SIG-M5 treated with dmso at 0.1 percent for 504 hours (cell line): ENCODE data around the gene MACROD2.
"Not testable (repeated sequence)": the region's sequence is repeated elsewhere in the genome, so short reads cannot be mapped to it uniquely, and the experiment has no call there.

Experiments used
- DNase-seq: peaks from one replicate; lab custom pipeline; 2025; ENCODE audit not compliant: unreplicated experiment; lab: John Stamatoyannopoulos, UW

MACROD2 gene

DNA sequence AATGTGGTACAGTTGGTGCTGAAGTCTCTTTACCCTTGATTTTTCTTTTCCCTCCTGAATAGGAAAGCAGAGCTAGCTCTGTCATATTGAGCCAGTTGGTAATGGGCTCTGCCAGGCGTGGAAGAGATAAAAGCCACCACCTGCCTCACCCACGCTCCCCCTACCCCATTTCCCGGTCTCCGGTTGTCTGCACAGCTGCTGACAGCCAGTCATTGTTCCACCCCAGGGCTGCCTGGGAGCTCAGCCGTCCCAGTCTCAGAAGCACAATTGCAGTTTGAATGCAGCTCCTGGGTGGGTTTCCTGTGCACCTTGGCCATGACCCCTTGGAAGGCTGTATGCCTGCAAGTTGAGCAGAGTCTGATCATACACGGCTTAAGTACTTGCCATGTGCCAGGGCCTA is 1017.2 kb downstream of the MACROD2 start:
- no peak for DNase-seq

DNA sequence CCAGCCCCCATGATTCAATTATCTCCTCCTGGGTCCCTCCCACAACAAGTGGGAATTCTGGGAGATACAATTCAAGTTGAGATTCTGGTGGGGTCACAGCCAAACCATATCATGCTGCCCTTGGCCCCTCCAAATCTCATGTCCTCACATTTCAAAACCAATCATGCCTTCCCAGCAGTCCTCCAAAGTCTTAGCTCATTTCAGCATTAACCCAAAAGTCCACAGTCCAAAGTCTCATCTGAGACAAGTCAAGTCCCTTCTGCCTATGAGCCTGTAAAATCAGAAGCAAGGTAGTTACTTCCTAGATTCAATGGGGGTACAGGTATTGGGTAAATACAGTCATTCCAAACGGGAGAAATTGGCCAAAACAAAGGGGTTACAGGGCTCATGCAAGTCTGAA is 1021.6 kb downstream of the MACROD2 start:
- DNase-seq, result not testable (repeated sequence)

DNA sequence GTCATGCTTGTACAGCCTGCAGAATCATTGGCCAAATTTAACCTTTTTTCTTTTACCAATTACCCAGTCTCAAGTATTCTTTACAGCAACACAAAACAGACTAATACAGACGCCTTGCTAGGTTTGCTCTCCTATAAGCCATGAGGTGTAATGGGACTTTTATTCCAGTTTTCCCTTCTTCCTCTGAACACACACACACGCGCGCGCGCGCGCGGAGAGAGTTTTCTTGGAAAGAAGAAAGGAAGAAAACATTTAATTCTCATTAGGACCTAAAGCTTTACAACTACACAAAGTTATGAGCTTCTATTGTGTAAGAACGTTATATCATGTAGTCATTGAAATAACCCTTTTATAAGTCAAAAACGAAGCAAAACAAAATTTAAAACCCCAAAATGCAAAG is 1023.6 kb downstream of the MACROD2 start:
- DNase-seq, result no peak

DNA sequence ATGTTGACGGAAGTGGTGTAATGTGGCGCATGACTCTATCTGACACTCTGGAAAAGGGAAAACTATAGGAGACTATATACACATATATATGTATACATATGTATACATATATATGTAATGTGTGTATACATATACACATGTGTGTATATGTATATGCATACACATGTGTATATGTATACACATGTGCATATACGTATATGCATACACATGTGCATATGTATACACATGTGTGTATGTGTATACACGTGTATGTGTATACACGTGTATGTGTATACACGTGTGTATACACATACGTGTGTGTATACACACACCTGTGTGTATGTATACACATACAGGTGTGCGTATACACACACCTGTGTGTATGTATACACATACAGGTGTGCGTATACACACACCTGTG is 1025.5 kb downstream of the MACROD2 start:
- DNase-seq, result no peak

DNA sequence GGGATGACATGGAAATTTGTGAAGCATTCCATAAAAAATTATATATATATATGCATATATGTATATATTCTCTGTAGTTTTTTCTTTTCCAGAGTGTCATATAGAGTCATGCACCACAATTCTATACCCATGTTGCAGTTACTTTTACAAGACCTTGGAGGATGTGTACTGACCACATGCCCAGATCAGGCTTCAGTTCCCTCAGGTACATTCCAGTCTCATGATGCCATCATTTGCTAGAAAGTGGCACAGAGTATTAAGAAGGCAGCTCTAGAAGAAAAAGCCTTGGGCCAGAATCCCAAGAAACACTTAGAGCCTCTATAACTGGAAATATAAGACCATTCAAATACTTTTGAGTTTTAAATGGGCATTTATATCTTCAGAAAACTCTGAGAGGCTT is 1027.6 kb downstream of the MACROD2 start:
- no peak for DNase-seq

DNA sequence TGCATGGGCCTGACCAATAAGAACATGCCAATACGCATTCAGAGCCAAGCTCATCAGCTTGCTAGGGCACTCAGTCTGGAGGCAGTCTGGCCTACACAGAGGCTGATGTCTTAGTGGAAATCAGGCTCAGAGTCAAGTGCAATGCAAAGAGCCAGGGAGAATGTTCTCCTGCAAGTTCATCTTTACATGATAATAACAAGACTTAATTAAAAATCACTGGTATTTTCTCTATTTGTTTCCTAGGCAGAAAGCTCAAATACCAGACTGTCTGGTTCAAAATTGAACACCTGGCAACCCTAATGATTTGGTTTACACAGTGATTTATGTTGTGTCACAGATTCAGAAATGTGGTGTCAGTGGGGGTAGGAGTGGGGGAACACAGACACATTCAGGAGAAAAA is 1031.4 kb downstream of the MACROD2 start:
- no peak for DNase-seq

DNA sequence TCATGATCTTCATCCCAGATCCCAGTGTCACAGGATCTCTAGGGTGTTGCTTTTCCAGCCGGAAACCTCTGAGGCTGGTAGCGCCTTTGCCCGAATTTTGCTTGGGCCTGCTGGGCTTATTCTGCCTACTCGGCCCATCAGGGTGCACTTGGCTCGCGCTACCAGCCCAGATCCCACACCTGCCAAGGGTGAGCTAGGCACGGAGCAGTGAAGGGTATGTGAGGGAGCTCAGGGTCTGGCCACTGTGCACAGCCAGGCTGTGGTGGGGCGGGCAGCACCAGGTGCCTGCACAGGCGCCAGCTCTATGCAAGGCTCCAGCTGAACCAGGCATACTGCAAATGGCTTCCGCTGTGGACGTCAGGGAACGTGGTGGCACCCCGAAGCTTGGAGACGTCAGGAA is 1035.5 kb downstream of the MACROD2 start:
- no peak for DNase-seq

DNA sequence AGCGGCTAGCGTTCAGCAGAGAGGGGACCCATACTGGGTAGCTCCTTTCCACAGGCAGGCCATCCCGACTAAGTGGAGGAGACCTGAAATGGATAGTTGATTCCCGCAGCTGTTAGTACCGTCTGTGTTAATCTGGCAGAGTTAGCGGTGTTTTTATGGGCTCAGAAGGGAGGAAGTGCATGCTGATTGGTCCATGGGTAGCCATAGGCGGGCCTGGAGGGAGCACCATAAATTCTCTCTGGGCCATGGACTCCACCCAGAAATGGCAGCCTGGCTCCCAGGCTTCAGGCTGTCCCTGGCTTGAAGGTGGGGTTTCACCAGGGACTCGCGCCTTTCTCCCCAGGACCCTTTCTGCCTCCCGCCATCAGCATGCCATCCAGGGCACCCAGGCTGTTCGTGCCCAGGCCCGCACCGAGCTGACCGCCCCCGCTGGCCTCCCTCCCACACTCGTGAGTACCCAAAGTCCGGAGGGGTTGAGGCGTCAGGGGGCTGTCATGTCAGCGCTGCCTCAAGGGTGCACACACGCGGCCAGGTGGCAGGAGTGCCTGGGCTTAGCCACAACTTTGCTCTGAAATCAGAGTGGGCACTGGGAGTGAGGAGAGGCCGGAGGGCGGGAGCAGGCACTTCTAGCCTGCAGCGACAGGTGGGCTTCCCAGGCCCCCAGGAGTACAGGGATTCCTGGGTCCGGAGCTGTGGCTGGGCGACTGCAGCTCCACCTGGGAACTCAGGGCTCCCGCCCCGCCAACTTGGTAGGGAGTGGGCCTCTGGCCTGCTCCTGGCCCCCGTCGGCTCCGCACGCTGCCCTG is 1036.4 kb downstream of the MACROD2 start:
- no peak for DNase-seq

DNA sequence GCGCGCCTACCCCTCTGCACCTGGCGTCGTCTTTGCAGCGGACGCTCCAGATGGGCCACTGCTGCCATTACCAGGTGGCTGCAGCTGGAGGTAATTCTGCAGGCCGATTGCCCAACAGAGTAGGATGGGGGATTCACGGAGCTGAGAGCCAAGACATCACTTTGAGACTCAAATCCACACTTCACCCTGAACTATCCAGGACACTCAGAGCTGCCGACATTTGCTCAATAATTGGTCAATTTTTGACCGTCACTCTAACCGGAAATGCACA is 1037.0 kb downstream of the MACROD2 start:
- DNase-seq, result no peak

DNA sequence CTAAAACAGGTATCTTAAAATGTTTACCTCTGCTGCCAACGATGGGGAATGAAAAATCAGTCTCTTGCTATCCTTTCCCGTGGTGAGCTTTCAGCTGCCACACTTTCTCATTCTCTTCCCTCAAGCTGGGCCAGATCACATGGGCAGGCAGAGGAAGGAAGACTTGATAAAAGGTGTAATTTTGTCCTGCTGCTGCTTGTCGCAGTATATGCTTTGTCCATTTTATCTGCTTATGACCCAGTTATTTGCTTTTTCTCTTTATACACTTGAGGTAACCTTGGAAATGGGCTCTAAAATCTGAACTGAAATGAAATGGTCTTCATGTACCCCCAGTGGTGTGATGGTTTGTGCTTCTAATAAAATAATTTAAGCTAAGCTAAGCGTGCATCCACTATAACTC is 1038.0 kb downstream of the MACROD2 start:
- DNase-seq, result no peak

DNA sequence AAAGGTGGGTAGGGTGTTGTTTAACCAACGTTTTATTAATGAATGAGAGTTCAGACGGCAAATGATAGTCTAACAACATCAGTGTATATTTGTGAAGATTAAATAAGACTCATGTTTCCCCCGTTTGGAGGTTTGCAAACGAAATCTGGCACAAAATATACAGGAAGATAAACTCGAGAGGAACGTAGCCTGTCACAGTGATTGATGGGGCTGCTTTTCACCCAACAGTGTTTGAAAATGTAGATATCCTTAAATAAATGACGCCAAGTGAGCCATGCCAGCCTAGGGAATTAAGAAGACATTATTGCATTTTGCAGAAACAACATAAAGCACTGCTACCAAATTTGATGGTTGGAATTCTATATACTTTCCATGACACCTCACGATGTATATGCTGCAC is 1038.6 kb downstream of the MACROD2 start:
- no peak for DNase-seq

DNA sequence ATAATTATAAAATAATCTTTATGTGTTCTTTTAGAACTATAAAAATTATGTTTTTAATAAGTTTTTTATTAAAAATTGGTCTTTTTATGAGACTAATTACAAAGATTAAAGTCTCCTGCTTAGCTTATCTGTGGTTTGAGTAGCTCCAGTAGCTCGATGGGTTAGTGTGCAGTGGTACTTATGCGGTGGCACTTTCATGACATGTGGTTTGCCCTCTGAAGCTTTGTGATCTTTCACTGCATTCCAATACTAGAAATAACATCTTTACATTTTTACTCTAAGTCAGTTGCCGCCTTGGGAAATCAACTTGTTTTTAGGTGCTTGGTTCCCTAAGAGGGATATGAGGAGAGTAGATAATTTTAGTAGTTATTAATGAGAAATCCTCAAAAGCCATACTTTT is 1041.6 kb downstream of the MACROD2 start:
- DNase-seq, result no peak

DNA sequence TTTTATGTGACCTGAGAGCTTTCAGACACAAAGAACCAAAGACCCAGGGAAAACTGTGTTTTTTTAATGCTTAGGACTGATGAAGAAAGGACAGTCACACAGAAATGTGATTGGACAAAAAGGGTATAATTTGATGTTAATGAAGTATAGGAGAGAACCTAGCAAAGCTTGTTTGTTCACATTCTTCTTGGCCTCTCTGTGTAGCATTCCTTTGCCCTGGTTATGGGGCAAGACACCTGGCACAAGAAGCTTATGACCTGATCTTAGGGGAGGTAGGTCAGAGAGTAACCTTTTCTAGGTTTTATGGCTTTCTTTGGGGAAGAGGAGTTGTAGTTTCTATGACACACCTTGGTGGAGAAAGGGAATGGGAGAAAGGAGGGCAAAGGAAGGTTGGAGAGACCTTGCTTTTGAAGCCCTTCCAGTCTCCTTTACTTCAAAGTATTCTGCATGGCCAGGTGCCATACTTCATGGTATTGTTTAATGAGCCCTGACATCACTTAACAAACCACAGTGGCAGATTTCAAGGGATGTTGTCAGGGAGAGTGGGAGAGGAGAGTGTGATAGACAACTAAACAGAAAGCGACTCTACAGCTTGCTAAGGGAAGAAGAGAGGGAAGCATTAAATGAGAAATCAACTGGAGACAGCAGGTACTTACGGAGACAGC is 1043.9 kb downstream of the MACROD2 start:
- no peak for DNase-seq

DNA sequence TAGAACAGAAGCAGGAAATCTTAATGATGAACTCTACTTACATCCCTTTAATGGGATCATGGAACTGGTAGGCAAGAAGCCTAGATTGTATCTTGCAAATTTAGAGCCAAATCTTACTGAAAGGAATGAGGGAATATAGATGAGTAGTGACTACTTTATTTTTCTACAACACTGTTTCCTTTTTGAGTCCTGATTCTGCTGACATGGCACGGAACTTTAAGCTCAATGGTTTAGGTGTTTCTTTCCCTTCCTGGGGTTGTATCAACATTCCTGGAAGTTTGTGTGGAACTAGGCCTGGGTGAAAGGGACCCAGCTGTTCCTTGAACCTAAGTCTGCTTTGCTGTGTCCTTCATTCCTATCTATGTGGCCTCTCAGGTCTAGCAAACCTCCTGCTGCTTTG is 1047.4 kb downstream of the MACROD2 start:
- DNase-seq, result no peak

DNA sequence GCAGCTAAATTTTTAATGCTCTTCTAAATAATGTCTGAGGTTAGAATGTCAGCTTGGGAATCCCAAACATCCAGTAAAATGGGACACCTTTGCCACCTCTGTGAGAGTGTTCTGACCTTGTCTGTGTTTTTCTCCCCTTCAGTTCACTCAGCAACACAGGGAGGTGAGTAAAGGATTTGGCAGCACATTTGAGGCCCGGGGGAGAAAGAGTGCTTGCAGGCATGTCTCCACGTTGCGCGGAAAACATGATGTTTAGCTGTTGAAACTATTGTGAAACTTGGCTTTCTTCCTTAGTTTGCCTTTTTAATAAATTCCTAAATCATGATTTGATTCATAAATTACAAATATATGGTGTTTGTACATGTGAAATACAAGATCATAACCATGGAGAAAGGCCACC is 1049.9 kb downstream of the MACROD2 start:
- no peak for DNase-seq

DNA sequence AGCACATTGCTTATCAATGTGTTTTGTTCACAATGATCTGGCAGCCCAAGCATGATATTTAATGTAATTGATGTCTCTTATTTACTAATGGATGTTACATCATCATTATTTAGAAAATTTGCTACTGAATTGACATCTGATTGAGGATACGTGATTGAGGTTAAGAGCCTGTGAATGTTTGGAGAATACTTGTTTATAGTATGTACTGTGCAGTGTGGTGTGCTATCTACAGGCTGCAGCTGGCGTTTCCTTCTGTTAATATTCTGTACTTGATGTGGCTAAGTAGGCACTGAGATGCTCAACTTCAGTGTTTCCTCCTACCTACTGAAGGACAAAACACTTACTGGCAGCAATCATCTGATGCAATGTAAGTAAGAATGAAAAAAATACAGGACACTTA is 1051.7 kb downstream of the MACROD2 start:
- no peak for DNase-seq

DNA sequence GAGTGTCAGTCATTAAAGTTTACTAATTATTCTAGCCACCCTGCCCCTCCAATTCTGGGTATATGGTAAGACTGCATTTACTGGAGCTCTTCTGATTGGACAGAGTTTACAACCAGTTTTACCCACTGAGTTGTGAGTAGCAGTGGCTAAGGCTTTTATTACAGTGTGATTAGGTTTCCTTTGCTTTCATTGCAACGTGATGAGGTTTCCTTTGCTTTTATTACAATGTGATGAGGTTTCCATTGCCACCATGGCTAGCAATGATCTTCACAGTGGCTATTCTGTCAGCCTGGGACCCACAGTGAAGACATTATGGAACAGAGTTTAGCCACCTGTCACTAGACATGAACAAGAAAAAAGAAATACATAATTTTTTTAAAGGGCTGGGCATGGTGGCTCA is 1052.3 kb downstream of the MACROD2 start:
- DNase-seq, result no peak

DNA sequence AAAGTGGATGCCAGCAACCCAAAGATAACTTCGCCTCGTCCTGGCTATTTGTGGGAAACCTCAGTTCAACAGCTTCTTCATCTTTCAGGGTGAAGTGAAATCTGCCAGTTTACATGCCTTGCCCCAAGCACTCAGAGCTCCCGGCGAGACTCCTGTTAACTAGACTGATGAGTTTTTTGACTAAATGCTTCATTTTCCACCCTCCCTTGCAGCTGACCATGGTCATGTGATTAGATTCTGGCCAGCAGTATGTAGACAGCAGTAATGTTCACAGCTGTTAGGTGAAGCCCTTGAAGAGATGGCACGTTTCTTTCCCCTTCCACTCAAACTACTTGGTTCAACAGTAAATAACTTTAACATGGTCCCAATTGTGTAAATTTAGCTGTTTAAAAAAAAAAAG is 1060.9 kb downstream of the MACROD2 start:
- DNase-seq, result no peak

DNA sequence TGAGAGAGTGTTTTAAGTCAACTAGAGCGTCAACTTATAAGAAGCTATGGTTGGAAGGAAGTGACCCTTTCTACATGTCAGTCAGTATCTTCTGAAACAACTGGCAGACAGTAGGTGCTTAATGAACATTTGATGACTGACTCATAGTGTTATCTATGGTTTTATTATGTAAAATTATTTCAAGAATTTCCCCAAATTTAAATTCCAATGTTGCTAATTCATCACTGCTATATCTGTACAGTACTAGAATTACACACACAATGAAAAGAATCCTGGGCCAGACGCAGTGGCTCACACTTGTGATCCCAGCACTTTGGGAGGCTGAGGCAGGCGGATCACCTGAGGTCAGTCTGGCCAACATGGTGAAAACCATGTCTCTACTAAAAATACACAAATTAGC is 1063.5 kb downstream of the MACROD2 start:
- no peak for DNase-seq

DNA sequence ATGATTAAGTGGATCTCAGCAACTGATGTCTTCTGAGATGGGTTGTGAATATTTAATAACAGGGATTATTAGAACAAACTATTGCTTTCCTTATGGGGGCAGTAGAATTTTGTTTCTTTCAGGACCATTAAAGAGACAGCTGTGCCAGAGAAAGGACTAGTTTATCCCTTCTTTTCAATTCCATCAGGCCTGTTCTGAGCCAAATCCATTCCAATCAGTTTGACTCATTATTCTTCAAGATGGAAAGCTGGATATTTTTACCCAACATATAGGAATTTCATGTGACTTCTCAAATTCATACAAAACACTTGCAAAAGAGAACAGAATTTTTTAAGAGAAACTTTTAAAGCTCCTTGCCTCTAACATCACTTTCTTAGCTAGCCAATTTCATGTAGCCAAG is 1064.1 kb downstream of the MACROD2 start:
- DNase-seq, result no peak

DNA sequence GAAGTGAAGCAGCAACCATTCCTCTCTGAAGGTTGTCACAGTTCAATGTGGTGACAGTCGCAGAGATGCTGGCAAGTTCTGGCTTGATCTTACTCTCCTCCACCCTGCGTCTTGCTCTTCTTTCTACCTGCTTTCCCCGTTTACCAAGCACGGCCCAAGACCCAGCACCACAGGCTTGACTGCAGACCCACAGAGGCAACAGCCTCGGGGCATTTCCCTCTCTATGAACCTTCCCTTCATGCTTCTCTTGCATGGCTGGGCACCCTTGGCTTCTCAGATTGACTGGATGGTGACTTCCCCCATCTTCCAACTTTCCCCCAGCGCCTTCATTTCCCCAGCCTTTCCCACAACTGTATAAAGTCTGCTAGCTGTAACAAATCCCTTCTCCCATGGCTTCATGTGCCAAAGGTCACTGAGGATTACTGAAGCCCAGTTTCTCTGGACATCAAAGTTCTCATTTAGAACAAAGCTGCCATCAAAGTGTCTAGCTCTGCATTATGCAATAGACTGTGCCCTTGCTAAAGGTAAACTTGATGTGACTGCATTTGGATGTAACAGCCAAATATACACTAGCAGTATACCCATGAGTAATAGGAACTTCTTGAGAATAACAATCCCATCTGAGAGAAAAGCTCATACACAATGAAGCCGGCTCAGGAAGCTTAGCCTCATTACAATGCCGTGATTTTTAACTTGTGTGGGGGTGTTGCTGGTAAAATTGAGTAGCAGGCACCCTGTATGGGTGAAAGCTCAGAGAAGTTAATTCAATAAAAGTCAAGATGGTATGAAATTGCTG is 1065.1 kb downstream of the MACROD2 start:
- no peak for DNase-seq

DNA sequence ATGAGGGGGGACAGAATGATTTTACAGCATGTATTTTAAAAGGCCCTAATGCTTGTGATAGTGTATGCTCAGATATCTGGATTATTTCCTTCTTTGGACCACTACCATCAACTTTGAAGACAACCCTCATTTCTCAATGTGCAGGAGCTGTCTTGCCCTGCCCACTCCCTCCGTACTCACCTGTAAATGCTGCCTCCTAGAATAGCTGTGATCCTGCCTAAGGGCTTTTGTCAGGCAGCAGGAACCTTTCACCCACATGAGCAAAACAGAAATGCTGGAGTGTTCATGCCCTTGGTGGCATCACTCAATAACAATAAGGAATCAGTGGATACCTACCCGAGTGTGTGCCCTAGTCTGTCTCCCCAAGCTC is 1065.7 kb downstream of the MACROD2 start:
- DNase-seq, result no peak
